Endodermal cell (in vitro differentiated cells): Measurements from ENCODE around the gene PFDN1. TPM values are rescaled to one million over a fixed set of nuclear protein-coding genes. Genes with fewer than 3 reads are reported as not detected.

Experiments
- DNase-seq: peaks from one replicate; pipeline ENCODE4 v3.0.0-alpha.2; 2017
- H3K27ac ChIP-seq: 2 replicates; pipeline ENCODE4 v1.5.1; 2013; ENCODE audit warnings: mild to moderate bottlenecking, low read depth, low read length, moderate library complexity
- H3K27me3 ChIP-seq: 2 replicates; pipeline ENCODE4 v1.6.1; 2013; ENCODE audit warnings: mild to moderate bottlenecking, low read length, moderate library complexity; ENCODE audit not compliant: insufficient read depth, control insufficient read depth, poor library complexity, severe bottlenecking
- H3K36me3 ChIP-seq: 2 replicates; pipeline ENCODE4 v1.7.0; 2013; ENCODE audit warnings: mild to moderate bottlenecking, low read length, moderate library complexity; ENCODE audit not compliant: control insufficient read depth, insufficient read depth
- H3K4me1 ChIP-seq: one replicate; pipeline ENCODE4 v1.7.0; 2013; ENCODE audit warnings: low read length; ENCODE audit not compliant: control insufficient read depth, insufficient read depth
- H3K4me3 ChIP-seq: 2 replicates; pipeline ENCODE4 v1.5.1; 2013; ENCODE audit warnings: mild to moderate bottlenecking, low read length, moderate library complexity
- H3K9ac ChIP-seq: 2 replicates; pipeline ENCODE4 v1.6.1; 2013; ENCODE audit warnings: mild to moderate bottlenecking, low read length, moderate library complexity; ENCODE audit not compliant: poor library complexity, severe bottlenecking; ENCODE audit errors: extremely low read depth
- H3K9me3 ChIP-seq: 2 replicates; pipeline ENCODE4 v1.6.1; 2013; ENCODE audit warnings: mild to moderate bottlenecking, low read length, moderate library complexity; ENCODE audit not compliant: control insufficient read depth
- H3K27ac Mint-ChIP-seq: 2 replicates; pipeline ENCODE4 v1.8.0; 2020; ENCODE audit warnings: mixed read lengths
- H3K27me3 Mint-ChIP-seq: 2 replicates; pipeline ENCODE4 v1.8.0; 2021; ENCODE audit warnings: mild to moderate bottlenecking, mixed read lengths; ENCODE audit not compliant: insufficient read depth
- H3K36me3 Mint-ChIP-seq: 2 replicates; pipeline ENCODE4 v1.8.0; 2020; ENCODE audit warnings: low read depth, mixed read lengths
- H3K4me1 Mint-ChIP-seq: 2 replicates; pipeline ENCODE4 v1.8.0; 2020; ENCODE audit warnings: mixed read lengths
- H3K4me3 Mint-ChIP-seq: 2 replicates; pipeline ENCODE4 v1.8.0; 2020; ENCODE audit warnings: mild to moderate bottlenecking, moderate library complexity, mixed read lengths
- H3K9me3 Mint-ChIP-seq: 2 replicates; pipeline ENCODE4 v1.8.0; 2020; ENCODE audit warnings: mild to moderate bottlenecking, mixed read lengths
- WGBS, 2 experiments: methylation state at CpG; one replicate each; pipeline versions ENCODE4 v1.1.5 to v1.1.7; 2013; ENCODE audit warnings: missing lambda C conversion rate in 2 of 2, mixed read lengths in 1 of 2; ENCODE audit not compliant: insufficient coverage in 1 of 2, insufficient read length in 1 of 2; 5-methylcytosine and 5-hydroxymethylcytosine counted together
- total RNA-seq, 2 donors: library from RNA; stranded (reverse); fragmentation: NEBNext Ultra II Directional in 1 of 2; extraction: Animal tissue kit (Norgen Biotek cat#: 25700) in 1 of 2; gene quantifications; 2 replicates in 1 of 2; 3 replicates in 1 of 2; pipeline ENCODE4 v1.2.1, GENCODE V29; 2021
- TF ChIP-seq, protein P1 (sequence below): fragments of 200-600 bp; sonication (generic); conservative IDR thresholded peaks from 2 replicates; pipeline ENCODE4 v1.5.0; 2021; ENCODE audit warnings: antibody characterized with exemption, mild to moderate bottlenecking

The PFDN1 gene
- total RNA-seq, 2 donors from 2014 or later, result 62.9 to 64.4 TPM

DNA sequence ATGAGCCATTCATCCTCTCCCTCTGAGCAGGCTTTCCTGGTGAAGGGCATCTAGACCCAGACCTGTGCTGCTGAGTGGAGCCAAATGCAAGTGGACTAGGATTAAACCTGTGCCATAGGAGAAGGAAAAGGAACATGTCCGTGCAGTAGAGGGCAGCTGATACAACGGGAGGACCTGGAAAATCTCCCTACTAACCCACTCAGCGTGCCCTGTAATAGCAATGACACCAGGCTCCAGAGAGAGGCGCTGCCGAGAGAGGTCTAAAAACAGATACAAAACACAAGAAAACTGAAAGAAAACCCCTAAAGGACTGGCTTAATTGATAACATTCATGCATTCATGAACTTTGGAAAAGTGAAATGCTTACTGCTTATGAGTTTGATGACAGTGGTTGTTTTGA lies 60.8 kb downstream of the PFDN1 start:
- Histone ChIP-seq H3K27me3 (no peaks in the 10 kb centered on the region), H3K27ac (no peak overlapping the region), H3K9ac (no peak overlapping the region), H3K4me1 (no peaks in the 10 kb centered on the region), H3K4me3 (no peak overlapping the region), H3K9me3 (no peaks in the 10 kb centered on the region), H3K36me3 (peaks cover 20% of the 10 kb centered on the region)
- H3K4me3 Mint-ChIP-seq, result no peak overlapping the region
- H3K4me1 Mint-ChIP-seq, result peaks cover 15% of the 10 kb centered on the region
- peak; percentile 84 for DNase-seq
- no peaks in the 10 kb centered on the region for H3K9me3 Mint-ChIP-seq
- TF ChIP-seq, protein P1, sequence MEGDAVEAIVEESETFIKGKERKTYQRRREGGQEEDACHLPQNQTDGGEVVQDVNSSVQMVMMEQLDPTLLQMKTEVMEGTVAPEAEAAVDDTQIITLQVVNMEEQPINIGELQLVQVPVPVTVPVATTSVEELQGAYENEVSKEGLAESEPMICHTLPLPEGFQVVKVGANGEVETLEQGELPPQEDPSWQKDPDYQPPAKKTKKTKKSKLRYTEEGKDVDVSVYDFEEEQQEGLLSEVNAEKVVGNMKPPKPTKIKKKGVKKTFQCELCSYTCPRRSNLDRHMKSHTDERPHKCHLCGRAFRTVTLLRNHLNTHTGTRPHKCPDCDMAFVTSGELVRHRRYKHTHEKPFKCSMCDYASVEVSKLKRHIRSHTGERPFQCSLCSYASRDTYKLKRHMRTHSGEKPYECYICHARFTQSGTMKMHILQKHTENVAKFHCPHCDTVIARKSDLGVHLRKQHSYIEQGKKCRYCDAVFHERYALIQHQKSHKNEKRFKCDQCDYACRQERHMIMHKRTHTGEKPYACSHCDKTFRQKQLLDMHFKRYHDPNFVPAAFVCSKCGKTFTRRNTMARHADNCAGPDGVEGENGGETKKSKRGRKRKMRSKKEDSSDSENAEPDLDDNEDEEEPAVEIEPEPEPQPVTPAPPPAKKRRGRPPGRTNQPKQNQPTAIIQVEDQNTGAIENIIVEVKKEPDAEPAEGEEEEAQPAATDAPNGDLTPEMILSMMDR, result peak; percentile 60
- 86 to 93% methylated on average over 3 to 5 of the region's 5 CpGs for WGBS, 2 experiments
- no peaks in the 10 kb centered on the region for H3K27me3 Mint-ChIP-seq
- H3K36me3 Mint-ChIP-seq, result peaks cover 11% of the 10 kb centered on the region
- H3K27ac Mint-ChIP-seq, result peak overlapping the region; percentile 33

DNA sequence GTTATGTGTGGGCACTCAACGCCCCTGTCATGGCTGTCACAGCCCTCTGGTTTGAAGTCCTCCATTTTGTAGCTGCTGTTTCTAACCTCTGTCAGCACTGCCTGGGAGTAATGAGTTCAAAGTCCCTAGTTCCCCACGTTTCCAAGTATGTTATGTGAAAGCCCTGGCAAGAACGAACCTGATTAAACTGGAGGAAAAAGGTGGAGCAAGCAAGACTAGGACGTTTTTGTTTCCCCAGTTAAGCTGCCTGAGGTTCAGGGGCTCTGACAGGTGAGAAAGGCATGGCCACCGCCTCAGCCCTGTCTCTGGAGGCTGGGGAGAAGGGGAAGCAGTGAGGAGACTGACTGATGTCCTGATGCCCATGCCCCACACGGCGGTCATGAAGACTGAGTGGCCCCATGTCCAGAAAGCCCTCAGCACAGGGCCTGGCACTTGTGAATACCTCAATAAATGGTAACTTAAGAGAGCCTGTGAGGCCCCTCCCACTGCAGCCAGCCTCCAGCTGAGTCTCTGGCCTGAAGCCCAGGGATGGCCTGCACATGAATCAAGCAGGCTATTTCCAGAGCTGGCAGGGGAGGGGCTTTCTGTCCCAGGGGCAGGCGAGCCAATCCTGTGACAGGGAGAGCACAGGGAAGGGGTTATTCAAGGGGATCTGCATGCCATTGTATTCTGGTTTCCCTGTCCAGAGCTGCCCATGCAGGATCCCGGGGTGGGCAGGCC lies 61.8 kb downstream of the PFDN1 start:
- no peaks in the 10 kb centered on the region for H3K9me3 Mint-ChIP-seq
- H3K27me3 Mint-ChIP-seq, result no peaks in the 10 kb centered on the region
- H3K36me3 Mint-ChIP-seq, result peaks cover 11% of the 10 kb centered on the region
- no peaks in the 10 kb centered on the region for H3K9me3 ChIP-seq
- DNase-seq, result peak; percentile 88
- no peak overlapping the region for H3K4me3 Mint-ChIP-seq
- H3K4me1 ChIP-seq, result no peaks in the 10 kb centered on the region
- H3K4me1 Mint-ChIP-seq, result peaks cover 15% of the 10 kb centered on the region
- peak overlapping the region; percentile 63 for H3K27ac Mint-ChIP-seq
- H3K9ac ChIP-seq, result no peak overlapping the region
- TF ChIP-seq, protein P1, result no peak
- H3K27ac ChIP-seq, result no peak overlapping the region
- H3K4me3 ChIP-seq, result no peak overlapping the region
- WGBS, 2 experiments, result 71 to 75% methylated on average over 8 to 9 of the region's 9 CpGs
- peaks cover 20% of the 10 kb centered on the region for H3K36me3 ChIP-seq
- no peaks in the 10 kb centered on the region for H3K27me3 ChIP-seq

DNA sequence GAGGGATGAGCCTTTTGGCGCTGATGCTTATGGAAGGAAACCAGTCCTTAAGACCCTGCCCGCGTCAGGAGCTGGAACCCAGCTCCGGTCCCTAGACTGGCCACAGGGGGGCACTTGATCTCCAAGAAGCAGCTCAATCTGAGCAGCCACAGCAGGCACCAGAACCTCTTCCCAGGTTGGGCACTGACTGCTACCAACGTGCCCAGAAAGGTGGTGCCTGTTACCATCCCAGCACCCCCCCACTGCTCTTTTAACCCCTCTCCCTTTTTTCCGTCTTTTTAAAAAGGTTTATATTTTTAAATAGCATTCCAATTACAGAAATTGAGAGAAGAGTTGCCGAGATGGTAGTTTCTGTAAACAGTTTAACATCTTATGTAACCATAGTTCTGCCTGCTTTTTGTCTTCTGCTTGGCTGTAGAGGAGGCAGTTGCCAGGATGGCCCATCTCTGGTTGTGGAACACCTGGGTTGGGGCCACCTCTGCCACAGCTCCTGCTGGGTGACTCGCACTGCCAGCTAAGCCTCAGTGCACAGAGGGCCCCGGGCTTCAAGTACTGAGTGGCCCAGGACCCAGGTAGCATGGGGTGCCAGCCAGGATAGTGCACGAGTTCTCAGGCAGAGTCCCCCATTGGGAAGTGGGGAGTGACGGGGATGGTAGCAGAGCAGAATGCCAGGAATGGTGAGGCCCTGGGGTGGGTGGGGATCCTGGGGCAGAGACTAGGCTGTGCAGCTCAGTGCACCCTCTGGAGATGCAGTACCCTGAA lies 62.8 kb downstream of the PFDN1 start:
- Histone ChIP-seq H3K4me3 (no peak overlapping the region), H3K36me3 (peaks cover 16% of the 10 kb centered on the region), H3K4me1 (no peaks in the 10 kb centered on the region), H3K9ac (no peak overlapping the region), H3K27ac (no peak overlapping the region), H3K27me3 (no peaks in the 10 kb centered on the region), H3K9me3 (no peaks in the 10 kb centered on the region)
- Mint-ChIP-seq H3K27me3 (no peaks in the 10 kb centered on the region), H3K27ac (no peak overlapping the region), H3K9me3 (no peaks in the 10 kb centered on the region), H3K36me3 (peaks cover 7% of the 10 kb centered on the region), H3K4me1 (peaks cover 15% of the 10 kb centered on the region), H3K4me3 (no peak overlapping the region)
- DNase-seq, result peak; percentile 95
- 32 to 54% methylated on average over 4 to 11 of the region's 11 CpGs for WGBS, 2 experiments
- TF ChIP-seq, protein P1, result peak; percentile 86
